Esophagus muscularis mucosa (tissue), 3 donors: ENCODE results near the gene FYB1.

ENCODE experiments used
- CTCF ChIP-seq, 3 experiments: fragments of 200-600 bp in 2 of 3; fragments of 450-650 bp in 1 of 3; sonication (generic) in 2 of 3; IDR thresholded peaks; one replicate each; pipeline ENCODE4 v1.5.1; 2017 to 2019; ENCODE audit warnings: antibody characterized with exemption in 3 of 3, mild to moderate bottlenecking in 2 of 3, moderate library complexity in 1 of 3
- POLR2AphosphoS5 ChIP-seq, 2 donors: sonication (generic); formaldehyde crosslinking; IDR thresholded peaks; one replicate each; pipeline ENCODE4 v1.6.1; 2017; ENCODE audit warnings: antibody characterized with exemption in 2 of 2

- TF ChIP-seq CTCF (IDR thresholded peaks at IDR 0.05) = no peak
- TF ChIP-seq POLR2AphosphoS5 (IDR thresholded peaks at IDR 0.05) = no peak
Observed at GRCh38 chr5:39187831-39188731, 31.3 kb downstream of the FYB1 start.
